Measurements from ENCODE around the gene GFAP. TPM values are rescaled to one million over a fixed set of nuclear protein-coding genes. Genes with fewer than 3 reads are reported as not detected.

GFAP gene
- total RNA-seq, 1 donor from 2014 or later, result 4.2 TPM

DNA sequence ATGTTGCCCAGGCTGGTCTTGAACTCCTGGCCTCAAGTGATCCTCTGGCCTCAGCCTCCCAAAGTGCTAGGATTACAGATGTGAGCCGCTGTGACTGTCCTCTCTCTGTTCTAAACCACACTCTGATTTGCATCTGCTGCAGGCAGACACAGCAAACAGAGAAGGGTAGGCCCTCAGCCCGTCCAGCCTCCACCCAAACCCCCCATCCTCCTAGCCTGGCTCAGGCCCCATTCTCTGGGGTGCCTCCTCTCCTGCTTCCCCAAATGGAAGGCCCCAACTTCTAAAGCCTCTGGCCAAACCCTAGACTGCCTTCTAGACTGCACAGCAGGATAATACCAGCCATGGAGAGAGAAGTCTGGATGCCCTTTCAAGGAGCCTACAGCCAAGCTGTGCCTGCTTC, 4.1 kb upstream of the GFAP start:
- no peak for DNase-seq
- ATAC-seq, result no peak
- intact Hi-C loops (cut with micrococcal nuclease), result loop anchor here (10.0 kb wide), 1 partner anchor 175 kb away; no protein-coding TSS in a partner anchor

DNA sequence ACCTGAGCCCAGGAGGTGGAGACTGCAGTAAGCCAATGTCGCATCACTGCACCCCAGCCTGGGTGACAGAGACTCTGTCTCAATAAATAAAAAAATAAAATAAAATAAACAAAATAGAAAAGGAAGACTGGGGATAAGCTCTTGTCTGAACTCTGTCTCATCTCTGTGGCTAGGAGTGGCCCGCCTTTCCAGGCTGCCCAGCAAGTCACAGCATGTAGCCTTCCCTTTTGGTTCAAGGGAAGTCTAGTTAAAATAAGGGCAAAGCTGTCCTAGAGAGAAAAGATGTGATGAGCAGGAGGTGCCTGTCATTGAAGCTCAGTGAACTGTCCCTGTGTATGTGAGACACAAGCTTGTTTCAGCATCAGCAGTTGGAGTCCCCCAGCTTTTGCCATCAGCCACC, 2.7 kb upstream of the GFAP start:
- no peak for ATAC-seq
- no peak for DNase-seq
- intact Hi-C loops (cut with micrococcal nuclease), result loop anchor here (10.0 kb wide), 1 partner anchor 177 kb away; no protein-coding TSS in a partner anchor

DNA sequence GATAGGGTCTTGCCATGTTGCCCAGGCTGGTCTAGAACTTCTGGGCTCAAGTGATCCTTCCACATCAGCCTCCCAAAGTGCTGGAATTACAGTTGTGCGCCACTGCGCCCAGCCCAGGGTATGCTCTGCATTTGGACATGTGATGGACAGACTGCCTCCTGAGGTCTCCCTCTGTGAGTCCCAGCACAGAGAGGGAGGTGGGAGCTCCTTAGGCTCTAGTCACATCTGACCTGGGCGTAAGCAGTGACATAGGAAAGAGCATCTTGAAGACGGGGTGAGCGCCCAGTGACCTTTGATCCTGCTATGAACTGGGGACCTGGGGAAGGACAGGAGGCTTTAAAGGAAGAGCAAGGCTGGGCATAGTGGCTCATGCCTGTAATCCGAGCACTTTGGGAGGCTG, 2.2 kb upstream of the GFAP start:
- no peak for ATAC-seq
- DNase-seq, result no peak
- intact Hi-C loops (cut with micrococcal nuclease), result loop anchor here (10.0 kb wide), 1 partner anchor 177 kb away; no protein-coding TSS in a partner anchor

DNA sequence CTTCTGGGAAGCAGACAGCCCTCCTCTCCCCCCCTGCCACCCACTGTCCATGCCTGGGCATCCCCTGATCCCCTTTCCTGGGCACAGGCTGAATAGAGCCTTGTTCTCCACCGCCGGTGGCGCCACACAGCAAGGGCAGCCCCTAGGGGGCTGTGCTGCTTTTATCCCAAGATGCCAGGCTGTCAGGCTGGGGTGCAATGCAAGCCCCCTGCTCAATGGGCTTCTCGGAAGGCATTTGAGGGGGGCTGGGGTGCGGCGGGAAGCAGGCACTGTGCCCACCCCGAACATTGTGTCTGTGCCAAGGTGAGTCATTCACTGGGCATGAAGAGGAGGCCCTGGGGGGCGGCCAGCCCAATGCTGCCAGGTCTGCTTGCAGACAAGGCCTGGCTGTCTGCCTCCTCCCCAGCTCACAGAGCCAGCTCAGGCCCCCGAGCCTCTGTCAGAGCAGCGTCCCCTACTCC, 1.5 kb upstream of the GFAP start:
- DNase-seq (peak; percentile 88), ATAC-seq (peak; percentile 68)
- intact Hi-C loops (cut with micrococcal nuclease), result loop anchor here (10.0 kb wide), 1 partner anchor 178 kb away; no protein-coding TSS in a partner anchor

DNA sequence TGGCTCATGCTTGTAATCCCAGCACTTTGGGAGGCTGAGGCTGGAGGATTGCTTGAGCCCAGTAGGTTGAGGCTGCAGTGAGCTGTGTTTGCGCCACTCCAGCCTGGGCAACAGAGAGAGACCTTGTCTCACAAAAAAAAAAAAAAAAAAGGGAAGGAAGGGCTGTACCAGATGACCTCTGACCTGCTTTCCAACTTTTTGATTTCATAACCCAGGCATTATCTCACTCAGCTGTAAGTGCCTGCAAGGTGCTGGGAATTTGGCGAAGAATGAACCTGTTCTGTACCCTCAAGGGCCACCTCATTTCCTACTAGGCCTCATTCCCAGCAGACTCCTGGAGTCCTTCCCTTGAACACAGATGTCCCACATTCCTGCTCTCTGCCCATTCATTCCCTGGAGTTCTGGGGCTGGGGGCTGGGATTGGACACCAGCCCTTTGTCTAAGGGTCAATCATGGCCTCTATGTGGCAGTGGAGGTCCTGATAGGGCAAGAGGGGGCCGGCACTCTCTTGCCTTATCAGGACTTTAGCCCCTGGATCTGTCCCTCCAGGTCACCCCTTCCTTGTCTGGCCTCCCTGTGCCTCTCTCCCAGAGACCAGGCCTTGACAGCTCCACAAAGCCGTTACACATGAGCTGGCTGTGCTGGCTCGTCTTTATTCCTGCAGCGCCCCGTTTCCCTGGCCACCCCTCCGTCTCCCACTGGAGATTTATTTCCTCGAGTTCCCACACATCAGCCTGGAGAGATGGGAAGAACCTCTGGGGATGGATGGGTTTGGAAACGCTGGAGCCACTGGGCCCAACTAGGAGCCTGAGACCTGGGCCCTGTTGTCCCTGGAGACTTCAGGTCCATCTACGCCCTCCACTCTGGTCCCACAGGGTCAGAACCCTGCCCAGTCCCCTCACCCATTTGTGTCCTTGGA, 821 bp upstream of the GFAP start:
- DNase-seq (no peak), ATAC-seq (no peak)
- intact Hi-C loops (cut with micrococcal nuclease), result loop anchor here (10.0 kb wide), 1 partner anchor 179 kb away; no protein-coding TSS in a partner anchor

DNA sequence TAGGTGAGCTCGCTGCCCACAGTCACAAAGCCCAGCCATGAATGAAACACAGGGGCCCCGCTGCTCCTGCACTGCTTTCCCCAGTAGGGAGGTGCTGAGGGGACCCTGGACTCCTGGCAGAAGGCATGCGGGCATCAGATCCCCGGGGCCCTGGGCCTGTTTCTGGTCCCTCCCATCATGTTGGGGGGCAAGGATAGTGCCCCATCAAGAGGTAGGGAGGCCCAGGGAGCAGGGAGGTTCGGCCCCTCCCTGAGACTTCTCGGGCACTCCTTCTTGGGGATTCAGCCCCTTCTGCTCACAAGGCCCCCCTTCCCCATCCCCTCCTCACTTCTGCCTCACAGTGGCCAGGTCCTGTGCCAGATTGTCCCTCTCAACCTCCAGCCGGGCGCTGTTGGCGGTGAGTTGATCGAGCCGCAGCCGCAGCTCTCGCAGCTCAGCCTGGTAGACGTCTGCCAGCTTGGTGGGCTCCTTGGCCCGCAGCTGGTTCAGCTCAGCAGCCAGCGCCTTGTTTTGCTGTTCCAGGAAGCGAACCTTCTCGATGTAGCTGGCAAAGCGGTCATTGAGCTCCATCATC, 515 bp downstream of the GFAP start:
- intact Hi-C loops (cut with micrococcal nuclease), result loop anchor here (10.0 kb wide), 1 partner anchor 180 kb away; no protein-coding TSS in a partner anchor
- ATAC-seq, result no peak

DNA sequence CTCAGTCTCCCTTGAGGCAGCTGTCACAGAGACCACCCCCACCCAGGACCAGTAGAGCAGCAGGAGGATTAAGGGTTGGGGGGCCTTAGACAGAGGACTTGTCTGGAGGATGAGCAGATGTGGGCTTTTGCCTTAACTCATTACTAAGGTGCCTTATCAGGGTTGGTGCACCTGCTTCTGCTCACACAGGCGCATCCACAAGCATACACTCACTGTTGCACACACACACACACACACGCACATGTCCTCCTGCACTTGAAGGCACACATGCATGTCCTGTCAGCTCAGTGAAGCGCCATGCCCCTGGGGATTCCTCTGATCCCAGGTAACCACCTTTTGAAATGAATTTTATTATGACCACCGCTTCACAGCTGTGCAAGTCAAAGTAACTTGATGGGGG, 1.2 kb downstream of the GFAP start:
- intact Hi-C loops (cut with micrococcal nuclease), result loop anchor here (10.0 kb wide), 1 partner anchor 181 kb away; no protein-coding TSS in a partner anchor
- DNase-seq (no peak), ATAC-seq (no peak)

More for the DNA sequence above, 515 bp downstream of the GFAP start:
- DNase-seq, result no peak

DNA sequence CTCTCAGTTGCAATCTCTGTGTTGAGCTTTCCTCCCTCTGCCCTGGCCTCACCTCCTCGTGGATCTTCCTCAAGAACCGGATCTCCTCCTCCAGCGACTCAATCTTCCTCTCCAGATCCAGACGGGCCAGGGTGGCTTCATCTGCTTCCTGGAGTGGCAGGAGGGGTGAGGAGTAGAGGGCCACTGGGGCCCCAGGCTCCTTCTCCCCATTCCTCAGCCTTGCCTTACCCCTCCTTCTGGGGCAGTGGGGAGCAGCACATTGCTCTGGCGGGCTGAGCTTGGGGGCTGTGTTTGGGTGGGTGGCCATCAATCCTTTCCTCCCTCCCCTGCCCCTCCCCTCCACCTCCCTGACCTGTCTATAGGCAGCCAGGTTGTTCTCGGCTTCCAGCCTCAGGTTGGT, 1.6 kb downstream of the GFAP start:
- ATAC-seq (no peak), DNase-seq (no peak)
- intact Hi-C loops (cut with micrococcal nuclease), result loop anchor here (10.0 kb wide), 1 partner anchor 181 kb away; no protein-coding TSS in a partner anchor

DNA sequence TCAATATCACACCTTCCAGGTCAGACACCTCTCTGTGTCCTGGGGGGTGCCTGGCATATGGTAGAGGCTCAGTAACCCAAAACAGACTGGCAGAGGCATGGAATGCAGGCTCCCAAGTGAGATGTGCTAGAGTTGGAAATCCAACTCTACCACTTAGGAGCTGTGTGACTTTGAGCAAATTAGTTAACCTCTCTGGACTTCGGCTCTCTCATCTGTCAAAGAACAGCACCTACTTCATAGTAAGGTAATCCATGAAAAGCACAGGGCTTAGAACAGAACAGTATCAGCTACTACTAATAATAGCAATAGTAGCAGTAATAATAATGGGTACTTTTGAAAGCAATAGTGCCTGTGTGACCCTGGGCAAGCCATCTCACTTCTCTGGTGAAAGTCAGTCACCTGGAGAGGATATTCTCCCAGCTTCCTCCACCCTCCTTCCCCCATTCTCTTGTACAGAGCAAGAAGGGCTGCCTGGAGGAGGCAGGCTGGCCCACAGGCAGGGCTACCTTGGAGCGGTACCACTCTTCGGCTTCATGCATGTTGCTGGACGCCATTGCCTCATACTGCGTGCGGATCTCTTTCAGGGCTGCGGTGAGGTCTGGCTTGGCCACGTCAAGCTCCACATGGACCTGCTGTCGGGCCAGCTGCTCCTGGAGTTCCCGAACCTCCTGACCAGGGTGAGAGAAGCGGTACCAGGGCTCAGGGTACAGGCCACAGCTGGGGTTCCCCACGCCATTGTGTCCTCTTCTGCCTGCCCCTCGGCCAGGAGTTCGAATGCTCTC, 2.3 kb downstream of the GFAP start:
- DNase-seq (no peak), ATAC-seq (no peak)
- intact Hi-C loops (cut with micrococcal nuclease), result loop anchor here (10.0 kb wide), 1 partner anchor 182 kb away; no protein-coding TSS in a partner anchor

DNA sequence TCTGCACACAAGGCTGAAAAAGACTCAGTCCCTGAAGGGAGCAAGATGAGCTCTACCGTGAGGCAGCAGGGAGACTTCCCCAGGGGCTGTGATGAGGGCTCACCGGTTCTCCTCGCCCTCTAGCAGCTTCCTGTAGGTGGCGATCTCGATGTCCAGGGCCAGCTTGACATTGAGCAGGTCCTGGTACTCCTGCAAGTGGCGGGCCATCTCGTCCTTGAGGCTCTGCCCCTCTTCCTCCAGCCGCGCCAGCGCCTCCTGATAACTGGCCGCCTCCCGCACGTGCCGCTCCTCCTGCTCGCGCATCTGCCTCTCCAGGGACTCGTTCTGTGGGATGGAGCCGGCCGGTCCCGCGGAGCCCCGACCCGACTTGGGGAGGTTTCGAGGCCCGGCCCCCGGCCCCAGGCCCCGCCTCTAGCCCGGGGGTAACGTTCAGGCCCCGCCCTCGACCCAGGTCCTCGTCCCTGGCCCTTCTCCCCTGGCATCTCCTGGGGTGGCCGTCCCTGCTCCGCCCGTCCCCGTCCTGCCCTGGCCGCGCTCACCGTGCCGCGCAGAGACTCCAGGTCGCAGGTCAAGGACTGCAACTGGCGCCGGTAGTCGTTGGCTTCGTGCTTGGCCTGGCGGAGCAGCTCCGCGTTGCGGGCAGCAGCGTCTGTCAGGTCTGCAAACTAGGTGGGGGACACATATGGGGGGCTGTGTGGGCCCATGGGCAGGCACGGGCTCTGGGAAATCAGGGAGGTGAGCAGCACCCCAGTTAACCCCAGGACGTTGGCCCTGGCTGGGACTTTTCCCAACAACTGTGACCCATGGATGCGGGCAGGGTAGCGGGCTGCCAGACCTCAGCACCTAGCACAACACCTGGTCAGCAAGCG, 3.9 kb downstream of the GFAP start:
- ATAC-seq, result peak; percentile 86
- intact Hi-C loops (cut with micrococcal nuclease), result loop anchor here (10.0 kb wide), 1 partner anchor 183 kb away; no protein-coding TSS in a partner anchor
- peak; percentile 77 for DNase-seq

DNA sequence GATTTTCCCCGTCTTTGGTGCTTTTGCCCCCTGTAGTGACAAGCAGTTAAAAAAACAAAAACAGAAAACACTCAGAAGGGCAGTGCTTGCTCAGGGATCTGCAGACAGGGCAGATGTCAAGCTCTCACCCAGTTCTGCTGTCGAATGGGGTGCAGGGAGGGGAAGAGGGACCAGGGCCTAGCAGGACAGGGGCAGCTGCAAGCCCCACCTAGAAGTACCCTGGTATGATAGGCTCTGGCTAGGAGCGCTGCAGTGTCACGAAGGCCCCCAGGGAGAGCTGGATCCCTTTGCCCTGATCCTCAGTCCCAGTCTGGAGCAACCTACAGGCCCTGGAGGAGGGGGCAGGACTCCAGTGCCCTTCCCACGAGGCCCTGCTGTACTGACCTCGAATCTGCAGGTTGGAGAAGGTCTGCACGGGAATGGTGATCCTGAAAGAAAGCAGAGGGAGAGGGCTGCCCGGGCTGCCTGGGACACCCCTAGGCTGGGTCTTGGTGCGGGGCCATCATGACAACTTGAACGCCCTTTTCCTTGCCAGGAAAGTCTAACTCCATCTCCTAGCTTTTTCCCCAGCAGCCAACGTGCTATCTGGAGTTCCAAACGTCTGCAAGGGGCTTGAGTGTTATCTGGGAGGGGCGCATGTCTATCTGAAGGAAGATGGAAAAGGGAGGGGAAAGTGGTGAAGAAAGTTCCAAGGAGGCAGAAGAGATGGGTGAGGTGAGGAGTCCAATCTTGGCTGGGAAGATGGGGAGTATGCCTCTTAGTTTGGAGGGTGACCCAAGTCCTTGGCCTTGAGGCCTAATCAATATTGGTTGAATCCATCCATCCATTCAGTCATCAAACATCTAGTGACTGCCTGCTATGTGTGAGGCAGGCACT, 4.8 kb downstream of the GFAP start:
- intact Hi-C loops (cut with micrococcal nuclease), result loop anchor here (10.0 kb wide), 1 partner anchor 184 kb away; no protein-coding TSS in a partner anchor
- DNase-seq (no peak), ATAC-seq (no peak)

DNA sequence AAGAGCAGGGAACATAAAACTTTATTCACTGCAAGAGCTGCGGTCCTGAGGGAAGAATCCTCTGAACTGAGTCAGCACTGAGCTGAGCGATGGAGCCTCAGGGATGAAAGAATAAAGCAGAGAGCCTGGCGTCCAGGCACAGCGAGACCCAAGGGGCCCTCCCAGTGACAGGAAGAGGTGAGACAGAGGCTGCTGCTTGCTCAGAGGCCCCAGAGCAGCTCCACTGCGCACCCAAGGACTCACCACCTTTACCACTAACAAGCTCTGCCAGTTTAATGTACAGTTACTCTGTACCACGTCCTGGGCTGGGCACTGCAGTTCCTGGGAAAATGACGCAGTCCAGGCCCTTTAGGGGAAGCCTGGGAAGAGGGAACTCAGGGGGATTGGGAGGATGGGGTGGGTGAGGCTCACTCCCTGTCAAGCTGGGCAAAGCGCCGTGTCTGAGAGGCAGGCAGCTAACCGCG, 5.6 kb downstream of the GFAP start:
- ATAC-seq, result no peak
- intact Hi-C loops (cut with micrococcal nuclease), result loop anchor here (10.0 kb wide), 1 partner anchor 185 kb away; no protein-coding TSS in a partner anchor
- no peak for DNase-seq

DNA sequence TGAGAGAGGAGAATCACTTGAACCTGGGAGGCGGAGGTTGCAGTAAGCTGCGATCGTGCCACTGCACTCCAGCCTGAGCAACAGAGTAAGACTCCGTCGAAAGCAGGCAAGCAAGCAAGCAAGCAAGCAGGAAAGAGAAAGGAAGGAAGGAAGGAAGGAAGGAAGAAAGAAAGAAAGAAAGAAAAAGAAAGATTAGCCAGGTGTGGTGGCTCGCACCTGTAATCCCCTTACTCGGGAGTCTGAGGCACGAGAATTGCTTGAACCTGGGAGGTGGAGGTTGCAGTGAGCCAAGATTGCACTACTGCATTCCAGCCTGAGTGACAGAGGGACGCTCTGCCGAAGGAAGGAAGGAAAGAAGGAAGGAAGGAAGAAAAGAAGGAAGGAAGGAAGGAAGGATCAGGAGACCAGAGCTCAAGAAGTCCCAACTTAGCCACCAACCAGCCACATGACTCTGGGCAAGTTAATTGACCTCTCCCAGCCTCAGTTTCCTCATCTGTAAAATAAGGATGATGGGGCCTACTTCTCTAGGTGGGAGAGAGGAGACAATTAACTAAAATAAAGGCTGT, 6.5 kb downstream of the GFAP start:
- DNase-seq, result no peak
- intact Hi-C loops (cut with micrococcal nuclease), result no loop called here
- no peak for ATAC-seq

DNA sequence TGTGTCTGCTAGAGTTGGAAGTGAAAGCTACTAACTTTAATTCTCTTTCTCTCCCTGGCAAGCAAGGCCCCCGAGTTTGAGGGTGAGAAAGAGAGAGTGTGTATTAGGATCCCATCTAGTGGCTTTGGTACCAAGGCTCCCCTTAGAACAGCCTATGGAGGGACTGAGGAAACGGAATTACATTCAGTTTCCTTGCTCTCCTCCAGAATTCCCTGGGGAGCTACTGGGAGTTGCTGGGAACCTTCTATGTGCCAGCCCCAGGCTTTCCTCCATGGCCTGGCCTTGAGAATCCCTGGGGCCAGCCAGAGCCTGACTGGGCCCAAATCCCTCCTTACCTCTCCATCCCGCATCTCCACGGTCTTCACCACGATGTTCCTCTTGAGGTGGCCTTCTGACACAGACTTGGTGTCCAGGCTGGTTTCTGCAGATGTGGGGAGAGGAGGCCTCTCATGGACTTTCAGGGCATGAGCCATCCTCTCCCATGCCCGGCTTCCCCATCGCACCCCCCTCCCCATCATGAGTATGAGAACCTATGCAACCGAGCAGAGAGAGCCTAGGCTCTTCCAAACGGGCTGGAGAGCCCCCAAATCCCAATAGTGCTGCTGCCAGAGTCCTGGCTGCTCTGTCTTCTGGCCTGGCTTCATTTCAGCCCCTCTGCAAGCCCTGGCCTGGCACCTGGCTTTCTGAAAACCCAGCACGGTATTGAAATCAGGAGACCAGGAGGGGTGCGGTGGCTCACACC, 7.4 kb downstream of the GFAP start:
- ATAC-seq, result no peak
- intact Hi-C loops (cut with micrococcal nuclease), result no loop called here
- no peak for DNase-seq

DNA sequence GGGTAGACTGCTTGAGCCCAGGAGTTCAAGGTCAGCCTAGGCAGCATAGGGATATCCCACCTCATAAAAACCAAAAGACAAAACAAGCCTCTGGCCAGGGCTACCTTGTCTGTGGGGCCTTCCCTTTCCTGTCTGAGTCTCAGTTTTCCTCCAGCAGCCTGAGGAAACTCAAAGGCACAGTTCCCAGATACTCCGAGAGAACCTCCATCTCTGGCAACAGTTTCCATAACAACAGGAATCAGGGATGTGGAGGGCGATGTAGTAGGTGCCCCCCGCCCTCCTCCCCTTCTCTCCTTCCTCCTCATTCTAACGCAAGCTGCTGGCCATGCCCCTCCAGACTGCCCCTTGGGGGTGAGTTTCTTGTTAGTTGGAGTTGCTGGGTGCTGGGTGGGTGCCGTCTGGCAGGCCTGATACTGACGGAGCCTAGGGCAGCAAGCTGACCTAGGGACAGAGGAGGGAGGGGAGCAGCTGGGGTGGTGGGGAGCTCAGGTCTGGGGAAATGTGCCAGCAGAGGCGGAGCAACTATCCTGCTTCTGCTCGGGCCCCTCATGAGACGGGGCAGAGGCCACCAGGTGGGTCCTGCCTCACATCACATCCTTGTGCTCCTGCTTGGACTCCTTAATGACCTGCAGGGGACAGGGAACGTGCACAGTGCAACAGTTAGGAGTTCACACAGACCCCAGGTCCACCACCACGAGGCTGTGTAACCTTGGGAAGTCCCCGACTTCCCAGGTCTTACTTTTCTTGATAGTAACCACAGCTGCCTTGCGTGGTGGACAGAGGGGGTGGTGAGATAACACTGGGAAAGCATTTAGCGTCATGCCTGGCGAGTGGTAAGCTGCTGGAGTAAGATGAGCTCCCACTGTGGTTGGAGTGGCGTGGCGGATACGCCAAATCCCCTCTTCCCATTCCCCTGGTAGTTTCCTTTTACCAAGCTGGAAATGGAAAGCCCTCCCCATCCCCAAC, 8.3 kb downstream of the GFAP start:
- no peak for ATAC-seq
- no peak for DNase-seq
- intact Hi-C loops (cut with micrococcal nuclease), result no loop called here
